CD4-positive, alpha-beta T cell treated with Interleukin-6 for 4 hours (primary cell): Measurements from ENCODE around the gene FSTL5.
"Not testable (repeated sequence)": the region's sequence is repeated elsewhere in the genome, so short reads cannot be mapped to it uniquely, and the experiment has no call there.

Experiments used
- DNase-seq: peaks from one replicate; pipeline ENCODE4 v3.0.0-alpha.2; 2020; ENCODE audit warnings: mixed read lengths

The FSTL5 gene

DNA sequence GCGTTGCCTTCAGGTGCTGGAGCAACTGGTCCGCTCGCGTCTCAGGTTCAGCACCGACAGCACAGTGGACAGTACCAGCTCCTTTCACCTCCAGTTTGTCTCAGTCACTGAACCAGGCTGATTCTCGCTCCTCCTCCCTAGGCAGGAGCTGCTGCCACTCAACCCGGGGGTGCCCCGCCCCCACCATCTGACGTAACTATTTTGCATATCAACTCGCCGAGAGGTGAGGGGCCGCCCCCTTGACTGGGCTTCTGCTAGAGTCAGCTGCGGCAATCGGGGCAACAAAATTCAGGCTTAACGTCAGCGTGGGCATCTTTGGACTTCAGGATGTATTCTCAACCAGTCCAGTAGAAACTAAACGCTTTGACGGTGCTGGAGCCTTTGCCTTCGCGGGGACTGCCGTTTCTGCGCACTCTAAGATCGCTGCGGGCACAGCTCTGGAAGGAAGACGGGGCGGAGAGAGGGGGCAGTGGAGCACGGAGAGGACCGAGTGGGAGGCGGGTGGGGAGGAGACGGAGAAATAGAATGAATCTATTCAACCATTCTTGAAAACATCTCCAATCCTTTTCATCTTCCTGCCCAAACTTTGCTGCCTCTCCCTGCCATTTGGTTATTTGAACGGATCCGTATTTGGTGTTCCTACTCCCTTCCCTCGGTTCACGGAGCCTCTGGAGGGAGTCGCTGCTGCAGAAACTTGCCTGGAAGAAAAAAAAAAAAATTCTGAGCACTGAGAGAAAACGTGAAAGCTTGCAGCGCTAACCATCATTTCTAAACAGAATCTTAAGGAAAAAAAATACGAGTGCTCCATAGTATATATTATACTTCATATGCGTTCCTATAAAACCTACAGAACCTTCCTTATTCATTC is at the start of gene FSTL5:
FSTL5 (minus strand) TSS at position 109 of the 868 bp plus-strand sequence. CDS start 52,604 bp downstream, outside the sequence.
- DNase-seq = peak; percentile 45

DNA sequence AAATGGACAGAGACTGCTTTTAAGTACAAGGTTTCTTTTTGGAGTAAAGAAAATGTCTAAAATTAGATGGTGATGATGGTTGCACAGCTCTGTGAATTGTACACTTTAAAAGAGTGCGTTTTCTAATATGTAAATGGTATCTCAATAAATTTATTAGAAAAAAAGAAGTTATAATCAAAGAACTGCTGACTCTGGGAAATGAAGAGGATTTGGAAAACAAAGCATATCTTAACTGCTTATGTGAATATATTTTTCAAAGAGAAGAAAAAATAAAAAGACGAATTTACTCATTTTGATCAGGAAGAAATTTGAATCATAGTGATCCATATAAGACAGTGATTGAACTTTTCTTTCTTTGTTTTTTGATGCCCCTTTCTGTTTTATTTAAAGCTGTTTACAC is 45.9 kb upstream of the FSTL5 start:
- no peak for DNase-seq

DNA sequence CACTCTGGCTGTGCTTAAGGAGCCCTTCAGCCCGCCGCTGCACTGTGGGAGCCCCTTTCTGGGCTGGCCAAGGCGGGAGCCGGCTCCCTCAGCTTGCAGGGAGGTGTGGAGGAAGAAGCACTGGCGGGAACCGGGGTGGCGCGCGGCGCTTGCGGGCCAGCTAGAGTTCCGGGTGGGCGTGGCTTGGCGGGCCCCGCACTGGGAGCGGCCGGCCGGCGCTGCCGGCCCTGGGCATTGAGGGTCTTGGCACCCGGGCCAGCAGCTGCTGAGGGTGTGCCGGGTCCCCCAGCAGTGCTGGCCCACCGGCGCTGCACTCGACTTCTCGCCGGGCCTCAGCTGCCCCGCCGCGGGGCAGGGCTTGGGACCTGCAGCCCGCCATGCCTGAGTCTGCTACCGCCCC is 39.7 kb upstream of the FSTL5 start:
- DNase-seq = not testable (repeated sequence)

DNA sequence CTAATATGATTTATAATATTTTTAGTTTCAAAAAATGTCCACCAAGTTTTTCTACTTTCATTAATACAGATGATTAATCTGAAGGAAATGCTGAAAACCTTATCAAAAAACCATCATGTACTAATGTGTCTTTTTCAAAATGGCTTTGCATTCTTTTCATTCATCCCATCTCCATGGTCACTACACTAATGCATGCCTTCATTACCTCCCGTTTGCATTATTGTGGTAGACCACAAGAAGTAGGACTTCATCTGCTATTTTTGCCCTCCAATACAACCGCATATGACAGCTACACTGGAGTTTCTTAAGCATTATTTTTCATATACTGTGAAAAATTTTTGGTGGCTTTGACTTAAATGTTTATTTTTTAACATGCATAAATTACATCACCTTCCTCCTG is 37.9 kb upstream of the FSTL5 start:
- DNase-seq = no peak

DNA sequence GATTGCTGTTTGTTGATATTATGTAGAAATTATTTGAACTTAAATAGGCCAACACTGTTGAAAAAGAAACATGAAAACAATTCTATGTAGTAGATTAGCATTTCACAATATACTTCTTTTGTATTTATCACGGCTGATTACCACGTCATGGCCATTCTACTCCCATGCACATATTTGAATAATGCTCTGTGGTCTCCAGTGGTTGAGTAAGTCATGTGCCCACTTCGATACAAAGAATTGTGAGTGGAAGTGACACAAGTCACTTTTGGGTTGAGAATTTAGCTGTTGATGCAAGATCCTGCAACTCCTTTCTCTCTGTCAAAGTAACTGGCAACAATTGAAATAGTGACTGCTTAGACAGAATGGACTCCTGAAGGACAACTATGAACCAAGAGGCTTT is 6.7 kb upstream of the FSTL5 start:
- DNase-seq = no peak

DNA sequence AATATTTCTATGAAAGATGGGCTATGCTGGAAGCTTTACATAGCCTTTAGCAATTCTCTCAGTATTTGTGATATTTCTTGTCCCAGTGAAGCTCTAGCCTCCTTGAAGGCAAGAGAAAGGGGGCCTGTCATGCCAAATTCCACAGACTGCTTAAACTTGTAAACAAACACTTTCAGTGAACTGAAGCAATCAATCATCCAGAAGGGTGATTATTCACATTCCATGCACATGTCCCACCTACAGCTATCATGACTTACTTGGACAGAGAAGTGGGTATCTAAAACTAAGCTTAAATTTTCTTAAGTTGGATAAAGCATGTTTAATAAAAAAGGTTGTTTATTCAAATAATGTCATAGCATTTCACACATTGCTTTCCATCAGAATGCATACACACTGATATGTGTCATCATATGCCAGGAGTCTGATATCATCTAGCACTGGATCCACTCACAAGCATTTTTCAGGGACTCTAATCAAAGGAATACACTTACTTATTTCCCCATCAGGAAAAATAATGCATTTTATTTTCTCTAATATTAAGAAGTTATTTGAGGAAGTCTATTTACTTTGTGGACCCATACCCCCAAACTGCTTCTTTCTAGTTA is 1.2 kb upstream of the FSTL5 start:
- DNase-seq = no peak

DNA sequence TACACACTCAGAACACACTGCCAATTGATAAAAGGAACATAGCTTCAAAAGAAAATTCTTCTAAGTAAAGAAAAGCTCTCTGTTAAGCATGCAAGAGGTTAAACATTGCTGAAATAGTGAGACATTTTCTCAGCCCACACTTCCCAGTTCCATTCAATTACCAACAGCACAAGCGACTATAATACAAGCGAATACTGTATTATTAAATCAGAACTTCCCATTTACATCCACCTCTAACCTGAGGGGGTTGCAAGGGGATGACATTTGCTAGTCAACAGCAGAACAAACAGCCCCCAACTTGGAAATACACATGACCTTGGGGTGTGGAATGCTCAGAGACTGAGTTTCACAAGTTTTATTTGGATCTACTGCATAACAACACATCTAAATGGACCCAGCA is 1.1 kb downstream of the FSTL5 start:
- DNase-seq = no peak

DNA sequence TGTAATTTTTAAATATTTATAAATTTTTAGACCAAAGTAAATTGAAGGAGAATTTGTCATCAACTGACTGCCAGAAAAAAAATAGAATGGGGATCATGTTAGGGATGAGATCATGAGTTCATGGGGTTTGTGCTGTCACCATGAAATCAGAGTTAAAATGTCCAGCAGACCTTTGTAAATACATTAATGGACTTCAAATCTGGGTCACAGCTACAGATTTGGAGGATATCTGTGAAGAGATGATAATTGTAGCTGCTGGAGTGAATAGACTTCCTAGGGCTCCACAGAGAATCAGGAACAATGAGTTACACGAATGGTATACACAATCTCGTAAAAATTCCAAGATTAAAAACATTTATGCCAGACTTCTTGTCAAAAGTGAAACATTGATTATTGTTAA is 6.6 kb downstream of the FSTL5 start:
- DNase-seq = no peak

DNA sequence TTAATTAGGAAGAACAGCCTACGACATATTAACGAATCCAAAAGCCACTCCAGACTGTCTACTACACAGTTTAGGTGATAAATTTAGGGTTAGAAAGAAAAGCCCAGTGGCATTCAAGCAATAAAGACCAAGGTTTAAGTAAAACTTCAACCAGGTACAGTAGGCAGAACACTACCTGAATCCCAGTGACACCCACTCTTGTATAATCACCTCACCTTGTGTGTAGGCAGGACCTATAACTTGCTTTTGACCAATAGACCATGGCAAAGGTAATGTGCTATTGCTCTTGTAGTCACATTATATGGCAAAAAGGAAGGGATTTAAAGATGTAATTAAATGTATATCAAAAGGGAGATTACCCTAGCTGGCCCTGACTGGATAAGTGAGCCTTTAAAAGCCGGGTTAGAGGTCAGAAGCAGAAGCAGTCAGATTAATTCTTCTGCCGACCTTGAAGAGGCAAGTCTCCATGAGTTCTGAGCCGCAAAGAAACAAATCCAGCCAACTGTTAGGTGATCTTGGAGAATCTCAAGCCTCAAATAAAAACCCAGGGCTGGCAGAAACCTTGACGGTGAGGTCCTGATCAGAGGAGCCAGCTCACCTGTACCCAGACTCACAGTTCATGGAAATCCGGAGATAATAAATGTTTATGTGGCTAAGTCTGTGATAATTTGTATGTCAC is 8.8 kb downstream of the FSTL5 start:
- DNase-seq = no peak

DNA sequence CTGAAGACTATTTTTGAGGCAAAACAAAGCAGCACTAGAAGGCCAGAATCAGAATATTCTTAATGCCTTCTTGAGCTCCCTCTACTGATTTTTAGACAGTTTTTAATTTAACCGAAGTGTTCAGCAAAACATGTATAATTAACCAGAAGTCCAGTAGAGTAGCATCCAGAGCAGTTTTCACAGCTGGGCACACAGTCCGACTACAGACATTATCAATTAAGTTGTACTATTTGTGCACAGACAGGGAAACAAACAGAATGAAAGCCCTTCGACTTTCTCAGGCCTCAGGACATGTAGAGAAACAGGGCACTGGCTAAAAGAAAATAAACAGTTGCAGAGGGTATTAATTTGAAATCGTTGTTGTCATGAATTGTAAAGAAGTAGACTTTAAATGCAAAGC is 11.9 kb downstream of the FSTL5 start:
- DNase-seq = no peak

DNA sequence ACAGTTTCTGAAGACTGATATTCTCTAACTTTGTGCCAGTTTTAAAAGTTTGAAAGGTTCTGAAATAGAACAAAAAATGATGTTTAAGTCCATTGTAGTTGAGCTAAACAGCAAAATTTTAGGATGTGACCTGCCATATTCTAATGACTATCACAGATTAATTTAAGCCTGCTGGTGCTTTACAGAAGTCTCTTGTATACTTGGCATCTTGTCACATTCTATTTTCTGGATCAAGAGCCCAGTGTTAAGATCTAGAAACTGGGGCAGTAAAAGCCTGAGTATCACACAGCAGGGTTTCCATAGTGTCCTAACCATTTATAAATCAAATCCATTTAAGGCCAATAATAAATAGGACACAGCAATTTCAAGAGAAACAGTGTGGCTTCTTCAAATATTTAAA is 12.4 kb downstream of the FSTL5 start:
- no peak for DNase-seq

DNA sequence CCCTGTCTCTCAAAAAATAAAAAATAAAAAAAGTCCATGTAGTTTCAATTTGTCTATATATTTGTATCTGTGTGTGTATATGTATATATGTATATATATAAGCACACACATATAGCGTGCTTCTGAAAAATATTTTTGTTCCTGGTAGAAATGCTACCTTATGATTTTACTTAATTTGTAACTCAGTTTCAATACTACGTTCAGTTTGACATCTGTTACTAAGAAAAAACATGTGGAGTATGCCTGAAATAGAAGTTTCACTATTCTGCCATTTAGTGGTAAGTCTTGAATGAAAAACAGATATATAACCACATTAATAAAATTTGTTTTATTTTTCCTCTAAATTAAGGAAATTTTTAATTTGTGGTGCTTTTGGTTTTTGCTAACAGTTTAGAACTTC is 14.2 kb downstream of the FSTL5 start:
- no peak for DNase-seq

DNA sequence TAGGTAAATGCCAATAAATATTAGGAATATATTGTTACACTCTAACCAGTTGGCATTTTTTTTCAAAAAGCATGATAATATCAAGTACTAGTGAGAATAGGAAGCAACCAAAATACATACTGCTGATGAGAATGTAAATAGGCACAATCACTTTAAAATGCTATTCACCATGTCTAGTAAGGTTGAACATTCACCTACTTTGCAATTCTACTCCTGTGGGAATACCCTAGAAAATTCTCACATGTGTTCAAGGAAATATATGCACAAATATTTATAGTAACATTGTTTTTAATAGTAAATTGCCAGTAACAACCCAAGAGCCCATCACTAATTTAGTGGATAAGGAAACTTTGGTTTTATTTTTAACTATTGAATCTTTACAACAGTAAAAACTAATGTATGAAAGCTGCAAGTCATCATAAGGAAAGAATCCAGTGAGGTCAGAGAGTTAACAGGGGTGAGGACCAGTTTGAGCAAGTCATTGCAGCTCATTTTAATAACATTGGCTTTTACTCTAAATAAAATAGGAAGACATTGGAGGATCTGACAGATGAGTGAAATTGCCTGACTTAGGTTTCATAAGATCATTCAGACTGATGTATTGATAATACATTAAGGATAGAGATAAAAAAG is 23.6 kb downstream of the FSTL5 start:
- DNase-seq = no peak

DNA sequence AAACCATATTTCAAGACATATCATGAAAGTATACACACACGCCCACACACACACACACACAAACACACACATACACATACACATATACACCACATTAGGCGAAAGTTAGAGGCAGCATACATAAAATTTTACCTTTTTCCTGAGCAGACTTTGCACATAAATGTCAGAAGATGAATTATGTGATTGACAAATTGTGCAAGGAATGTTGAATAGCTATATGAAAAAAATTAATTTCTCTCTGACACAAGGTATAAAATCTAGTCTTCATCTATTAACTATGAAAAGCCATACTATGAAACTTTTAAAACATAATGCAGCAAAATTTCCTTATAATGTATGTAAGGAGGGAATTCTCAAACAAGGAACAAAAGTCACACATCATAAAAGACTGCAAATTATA is 24.4 kb downstream of the FSTL5 start:
- no peak for DNase-seq

DNA sequence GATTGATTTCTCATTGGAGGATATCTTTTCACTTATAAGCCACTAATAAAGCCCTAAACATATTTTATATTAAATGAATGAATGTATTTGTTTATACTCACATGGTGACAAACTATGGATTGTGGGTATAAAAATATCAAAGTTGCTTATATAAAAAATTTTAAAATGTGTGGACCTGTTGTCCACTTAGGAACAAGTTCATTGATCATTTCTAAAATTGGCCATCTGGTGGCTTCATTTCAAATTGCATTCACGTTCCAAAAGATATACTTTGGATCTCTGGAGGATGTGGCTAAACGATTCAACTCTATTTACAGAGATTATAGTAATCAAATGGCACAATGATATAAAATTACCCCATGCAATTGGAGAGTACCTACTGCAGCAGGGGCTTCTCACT is 32.5 kb downstream of the FSTL5 start:
- no peak for DNase-seq

DNA sequence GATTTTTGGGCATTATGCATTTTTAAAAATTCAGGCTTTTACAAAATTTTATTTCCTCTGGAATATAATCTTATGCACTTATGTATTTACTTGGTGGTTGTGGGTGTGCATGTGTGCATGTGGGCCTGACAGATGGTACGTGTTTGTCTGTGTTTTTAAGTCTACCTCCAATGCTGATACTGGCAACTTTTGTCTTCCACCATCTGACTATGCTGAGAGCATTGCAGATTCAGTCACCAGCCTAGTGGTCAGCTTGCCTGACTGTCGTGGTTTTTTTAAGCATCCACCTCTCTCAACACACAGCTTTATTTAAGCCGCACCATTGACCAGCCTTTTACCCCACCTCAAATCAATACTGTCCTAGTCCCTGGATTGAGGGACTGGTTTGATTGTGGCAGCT is 37.1 kb downstream of the FSTL5 start:
- no peak for DNase-seq

DNA sequence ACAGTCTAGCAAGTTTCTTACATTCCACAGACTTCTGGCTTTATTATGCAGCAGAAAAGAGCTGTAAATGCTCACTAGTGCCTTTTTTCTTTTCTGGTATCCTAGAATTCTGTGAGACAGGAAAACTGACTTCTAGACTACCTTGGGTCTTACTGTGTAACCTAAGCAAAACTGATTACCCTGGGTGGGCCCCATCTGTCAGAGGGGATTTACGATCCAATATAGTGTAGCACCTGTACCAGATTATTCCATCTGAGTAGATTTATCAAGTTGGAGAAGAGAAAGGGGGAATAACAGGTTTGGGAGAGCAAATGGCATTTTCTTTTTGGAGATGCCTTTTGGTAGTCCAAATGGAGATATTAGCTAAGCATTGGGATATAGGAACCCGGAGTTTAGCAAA is 46.7 kb downstream of the FSTL5 start:
- DNase-seq = no peak

DNA sequence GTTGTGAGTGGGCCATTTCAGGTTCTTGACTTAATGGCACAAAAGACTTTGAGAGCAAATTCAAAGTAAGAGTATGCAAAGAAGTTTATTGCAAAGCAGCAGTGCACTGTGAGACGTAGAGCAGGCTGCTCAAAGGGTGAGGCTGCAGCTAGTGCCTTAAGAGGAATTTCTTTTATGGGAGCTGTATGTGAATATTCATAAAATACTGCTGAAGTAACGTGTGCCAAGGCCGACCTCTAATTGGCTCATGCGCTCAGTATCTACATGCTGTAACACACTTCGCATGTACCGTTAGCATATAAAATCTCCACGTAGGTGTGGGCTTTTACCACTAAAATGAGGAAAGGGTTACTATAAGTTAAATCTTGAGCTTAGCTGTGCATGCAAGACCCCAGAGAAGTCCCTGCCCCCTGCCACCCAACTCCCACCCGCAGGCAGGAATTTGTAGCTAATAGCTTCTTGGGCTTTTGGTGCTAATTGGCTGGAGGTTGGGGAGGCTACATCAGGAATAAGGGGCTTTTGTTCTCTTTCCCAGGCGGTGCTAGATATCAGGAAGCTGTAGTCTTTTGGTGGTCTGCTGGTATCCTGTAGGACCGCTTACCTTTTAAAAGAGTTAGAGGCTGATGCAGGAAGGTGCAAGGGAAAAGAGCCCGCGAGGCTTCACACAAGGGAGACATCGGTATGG is 47.6 kb downstream of the FSTL5 start:
- DNase-seq = no peak

DNA sequence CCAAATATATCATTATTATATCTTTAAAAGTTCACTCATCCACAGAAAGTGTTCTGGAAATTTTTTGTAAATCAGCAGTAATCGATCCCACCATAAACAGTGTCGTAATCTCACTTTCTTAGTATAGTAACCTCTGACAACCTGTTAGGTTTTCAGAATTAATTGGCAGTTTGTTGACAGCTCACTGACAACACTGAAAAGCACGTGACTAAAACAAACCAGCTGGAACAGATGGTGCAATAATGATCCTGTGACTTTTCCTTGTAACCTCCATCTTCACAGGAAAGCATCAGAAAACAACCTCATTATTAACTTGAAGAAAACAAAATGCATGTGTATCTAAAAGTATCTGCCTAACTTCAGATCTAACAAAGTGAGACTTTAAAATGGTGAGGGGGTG is 48.5 kb downstream of the FSTL5 start:
- no peak for DNase-seq

DNA sequence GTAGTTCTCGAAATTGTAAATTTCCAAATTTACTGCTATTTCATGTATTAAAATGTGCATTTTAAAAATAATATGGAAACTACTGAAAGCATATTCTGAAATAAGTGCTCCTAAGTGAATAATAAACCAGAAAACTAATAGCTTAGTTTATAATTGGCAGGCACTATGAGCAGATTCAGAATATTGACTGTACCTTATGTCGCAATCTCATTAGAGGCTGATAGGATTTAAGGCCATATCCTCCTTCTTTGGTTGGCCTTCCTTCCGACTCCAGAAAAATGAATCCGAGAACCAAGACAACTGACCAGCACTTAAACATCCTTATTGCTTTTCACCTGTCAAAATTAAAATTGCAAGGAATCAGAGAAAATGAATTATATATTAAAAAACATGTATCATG is 52.7 kb downstream of the FSTL5 start:
- no peak for DNase-seq

DNA sequence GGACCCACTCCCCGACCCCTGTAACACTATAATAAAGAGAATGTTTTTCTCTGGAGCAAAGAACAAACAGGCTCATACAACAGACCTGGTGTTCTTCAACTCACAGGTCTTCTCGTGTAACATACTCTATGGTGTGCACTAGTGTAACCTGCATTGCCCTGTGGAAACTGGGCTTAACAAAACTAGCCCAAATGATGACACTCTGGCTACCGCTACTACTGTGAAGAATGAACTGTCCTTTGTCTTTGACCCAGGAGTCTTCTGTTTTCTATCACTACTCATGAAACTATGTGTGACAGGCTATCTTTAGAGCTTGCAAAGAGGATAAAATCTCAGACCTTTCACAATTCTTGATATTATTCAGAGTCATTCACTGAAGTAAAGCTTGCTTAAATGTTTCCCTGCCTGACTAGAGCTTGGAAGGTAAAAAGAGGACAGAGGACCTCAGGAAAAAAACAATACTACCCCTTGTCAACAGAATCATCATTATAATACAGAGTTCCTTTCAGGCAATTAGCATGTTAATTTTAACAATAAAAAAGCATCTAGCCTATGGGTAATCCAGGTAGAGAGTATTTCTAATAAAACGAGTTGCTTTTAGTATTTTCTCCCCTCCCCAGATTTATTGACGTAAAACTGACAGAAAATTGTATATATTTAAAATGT is 59.2 kb downstream of the FSTL5 start:
- no peak for DNase-seq

DNA sequence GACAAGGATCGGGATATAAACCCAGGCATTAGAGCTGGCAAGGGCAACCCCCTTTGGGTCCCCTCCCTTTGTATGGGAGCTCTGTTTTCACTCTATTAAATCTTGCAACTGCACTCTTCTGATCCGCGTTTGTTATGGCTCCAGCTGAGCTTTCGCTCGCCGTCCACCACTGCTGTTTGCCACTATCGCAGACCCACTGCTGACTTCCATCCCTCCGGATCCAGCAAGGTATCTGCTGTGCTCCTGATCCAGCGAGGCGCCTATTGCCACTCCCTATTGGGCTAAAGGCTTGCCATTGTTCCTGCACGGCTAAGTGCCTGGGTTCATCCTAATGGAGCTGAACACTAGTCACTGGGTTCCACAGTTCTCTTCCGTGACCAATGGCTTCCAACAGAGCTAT is 59.9 kb downstream of the FSTL5 start:
- not testable (repeated sequence) for DNase-seq
